Psoas muscle (tissue), 8 donors: ENCODE measurements around the gene ZDHHC19. TPM values are rescaled to one million over a fixed set of nuclear protein-coding genes. Genes with fewer than 3 reads are reported as not detected.
"Not testable (repeated sequence)": the region's sequence is repeated elsewhere in the genome, so short reads cannot be mapped to it uniquely, and the experiment has no call there.

Experiments used
- ATAC-seq, 4 donors: fragments of 200-7000 bp; cut with Tn5 transposase; one replicate each; pipeline ENCODE4 v1.9.1; 2020; ENCODE audit warnings: moderate library complexity in 3 of 4, mild to moderate bottlenecking in 2 of 4
- DNase-seq, 2 donors: peaks; one replicate each; pipeline ENCODE4 v3.0.0-alpha.2; 2020
- H3K27ac ChIP-seq: fragments of 200-600 bp; one replicate; pipeline ENCODE4 v1.8.0; 2022
- H3K27me3 ChIP-seq, 3 donors: fragments of 200-600 bp in 1 of 3; one replicate each; pipeline versions ENCODE4 v1.6.1 to v1.8.0; 2013 to 2022; ENCODE audit warnings: low read length in 2 of 3, mild to moderate bottlenecking in 2 of 3, moderate library complexity in 1 of 3; ENCODE audit not compliant: insufficient read depth in 3 of 3
- H3K36me3 ChIP-seq, 2 donors: fragments of 200-600 bp in 1 of 2; one replicate each; pipeline versions ENCODE4 v1.6.1 to v1.8.0; 2013 to 2022; ENCODE audit warnings: low read depth in 1 of 2, mild to moderate bottlenecking in 1 of 2, moderate library complexity in 1 of 2; ENCODE audit not compliant: insufficient read depth in 1 of 2
- H3K4me1 ChIP-seq: fragments of 200-600 bp; one replicate; pipeline ENCODE4 v1.8.0; 2022
- H3K4me3 ChIP-seq: fragments of 200-600 bp; one replicate; pipeline ENCODE4 v1.8.0; 2022; ENCODE audit warnings: mild to moderate bottlenecking
- H3K9me3 ChIP-seq: fragments of 200-600 bp; one replicate; pipeline ENCODE4 v1.8.0; 2022
- CTCF ChIP-seq: fragments of 200-600 bp; IDR thresholded peaks from one replicate; pipeline ENCODE4 v1.8.0; 2022; ENCODE audit warnings: antibody characterized with exemption
- WGBS, 3 donors: extraction: QIAGEN DNeasy Blood & Tissue Kit; methylation state at CpG; one replicate each; pipeline versions ENCODE4 v1.1.6 to v1.1.7; 2013; 5-methylcytosine and 5-hydroxymethylcytosine counted together
- intact Hi-C, 2 donors: fragments of 100-400 bp; cut with DNase I; formaldehyde crosslinking; loops; one replicate each; pipeline versions ENCODE4 v1.11.0 to v1.14.2; 2022
- polyA plus RNA-seq, 3 donors: library from polyadenylated mRNA; stranded (reverse); fragments of 200-250 nt; gene quantifications; one replicate each; pipeline ENCODE4 v1.2.3, GENCODE V29; 2013
- total RNA-seq, 4 donors: library from RNA; stranded (reverse); fragmentation: NEBNext Ultra II Directional in 2 of 4; extraction: Animal tissue kit (Norgen Biotek cat#: 25700) in 2 of 4; gene quantifications; one replicate each; pipeline versions ENCODE4 v1.2.1 to v1.2.4, GENCODE V29; 2021 to 2023
- donor health status: healthy with polysubstance abuse.
- donor health status: DM: no; HTN: no; CAD: no; lungs with moderate emphysema.
- donor health status: Bipolar disorder and iron deficiency.
- donor health status: healthy.
- donor health status: DM: yes; HTN: yes; CAD: no.
- donor health status: DM: no; HTN: no; CAD: no.
- donor health status: DM: no; HTN: no; CAD: no.
- donor health status: DM: yes; HTN: yes; CAD: no.

Gene ZDHHC19
- total and polyA plus RNA-seq, 7 donors, result 0.25 to 1.1 (median 0.38) TPM; not detected in 2

DNA sequence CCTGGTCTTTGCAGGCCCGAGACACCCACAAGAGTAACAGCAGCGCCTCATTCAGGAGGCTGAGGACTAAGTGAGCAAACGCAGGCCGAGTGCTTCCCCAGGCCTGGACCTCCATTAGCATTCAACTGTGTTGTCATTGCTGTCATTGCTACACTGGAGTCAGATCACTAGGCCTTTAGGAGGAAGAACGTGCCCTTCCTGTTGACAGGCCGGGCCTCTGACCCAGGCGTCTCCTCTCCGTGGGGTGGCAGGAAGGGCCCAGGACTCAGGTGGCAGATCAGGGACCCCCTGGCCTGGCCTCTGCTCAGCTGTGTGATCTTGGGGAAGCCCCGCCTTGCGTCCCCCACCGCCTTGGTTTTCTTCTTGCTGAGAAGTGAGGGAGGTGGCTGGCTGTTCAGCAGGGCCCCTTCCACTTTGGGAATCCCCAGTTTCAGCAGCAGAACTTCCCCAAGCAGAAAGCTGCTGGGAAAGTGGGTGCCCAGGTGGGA lies 19.1 kb downstream of the ZDHHC19 start:
- Histone ChIP-seq H3K9me3 (no peaks in the 10 kb centered on the region), H3K4me1 (peaks cover 13% of the 10 kb centered on the region), H3K36me3 (no peaks in the 10 kb centered on the region), H3K4me3 (no peak overlapping the region), H3K27me3 (no peaks in the 10 kb centered on the region), H3K27ac (peak overlapping the region; percentile 81)
- DNase-seq (peak in 1 of 2 donors; percentile 46), ATAC-seq (peak; percentile 5 to 31 (median 16))
- intact Hi-C loops, result no loop called here
- WGBS, 3 donors, result 67 to 73% (median 69%) methylated on average over 10 to 11 of the region's 11 CpGs
- no peak for TF ChIP-seq CTCF

DNA sequence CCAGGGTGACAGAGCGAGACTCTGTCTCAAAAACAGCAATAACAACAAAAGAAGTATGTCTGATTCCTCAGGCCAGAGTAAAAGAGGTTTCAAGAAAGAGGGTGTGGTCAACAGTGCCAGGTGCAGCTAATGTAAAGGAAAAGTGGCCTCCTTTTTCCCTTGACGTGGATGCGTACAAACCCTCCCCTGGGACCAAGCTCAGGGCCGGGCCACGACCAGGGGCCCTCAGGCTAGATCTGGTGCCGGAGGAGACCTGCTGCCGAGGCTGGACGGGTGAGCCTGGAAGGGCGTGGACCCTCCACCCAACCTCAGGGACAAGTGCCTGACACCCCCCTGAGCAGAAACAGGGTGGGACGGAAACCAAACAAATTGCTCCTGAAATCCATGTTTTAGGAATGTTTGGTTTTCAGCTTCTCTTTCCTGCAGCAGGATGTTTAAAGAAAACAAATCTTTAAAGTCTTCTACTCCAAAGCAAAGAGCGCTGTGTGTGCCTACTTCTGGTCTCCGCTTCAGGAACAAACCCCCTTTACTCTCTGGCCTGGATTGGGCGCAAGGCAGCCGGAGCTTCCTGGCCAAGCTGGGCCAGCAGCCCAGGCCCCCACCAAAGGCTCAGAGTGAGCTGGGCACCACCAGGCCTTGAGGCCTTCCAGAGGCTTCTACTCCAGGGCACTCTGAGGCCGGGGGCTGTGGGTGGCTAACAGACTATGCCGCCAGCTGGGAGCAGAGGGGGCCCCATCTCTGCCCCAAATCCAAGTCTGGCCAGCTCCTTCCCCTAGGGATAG lies 21.4 kb downstream of the ZDHHC19 start:
- Histone ChIP-seq H3K9me3 (no peaks in the 10 kb centered on the region), H3K27ac (no peak overlapping the region), H3K27me3 (no peaks in the 10 kb centered on the region), H3K36me3 (no peaks in the 10 kb centered on the region), H3K4me1 (peaks cover 18% of the 10 kb centered on the region), H3K4me3 (no peak overlapping the region)
- no peak for TF ChIP-seq CTCF
- 78 to 84% (median 82%) methylated on average over 14 to 16 of the region's 16 CpGs for WGBS, 3 donors
- ATAC-seq (no peak), DNase-seq (peak in 1 of 2 donors; percentile 37)
- intact Hi-C loops, result no loop called here

- H3K4me1 ChIP-seq, result peaks cover 7% of the 10 kb centered on the region
- peak overlapping the region; percentile 68 for H3K27ac ChIP-seq
- intact Hi-C loops, result no loop called here
- H3K27me3 ChIP-seq, result no peaks in the 10 kb centered on the region
- DNase-seq (peak in 1 of 2 donors; percentile 51), ATAC-seq (peak; percentile 54 to 76 (median 68))
- no peaks in the 10 kb centered on the region for H3K36me3 ChIP-seq
- TF ChIP-seq CTCF, result no peak
- whole genome bisulfite sequencing, 3 donors, result 26 to 32% (median 26%) methylated on average over 30 to 31 of the region's 31 CpGs
- peak overlapping the region; percentile 20 for H3K4me3 ChIP-seq
- H3K9me3 ChIP-seq, result no peaks in the 10 kb centered on the region
Observed at GRCh38 chr3:196186651-196187573, 24.3 kb downstream of the ZDHHC19 start.

DNA sequence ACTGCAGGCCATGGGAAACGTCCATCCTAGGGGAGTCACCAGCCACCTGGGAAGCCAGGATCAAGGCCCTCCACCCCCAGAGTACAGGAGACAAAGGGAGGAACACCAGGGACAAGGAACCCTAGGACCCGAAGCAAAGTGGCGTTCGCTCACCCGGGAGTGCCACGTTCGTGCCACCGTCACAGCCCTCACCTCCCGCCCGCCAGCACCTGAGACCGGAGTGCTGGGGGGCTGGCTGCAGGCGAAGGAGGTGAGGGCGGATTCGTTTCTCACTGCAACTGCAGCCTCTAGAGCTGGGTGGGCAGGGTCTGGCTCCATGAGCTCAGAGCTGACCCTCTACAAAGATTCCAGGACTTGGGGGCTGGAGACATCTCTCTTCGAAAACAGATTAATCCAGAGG lies 26.3 kb downstream of the ZDHHC19 start:
- Histone ChIP-seq H3K4me1 (peaks cover 9% of the 10 kb centered on the region), H3K4me3 (no peak overlapping the region), H3K27ac (no peak overlapping the region), H3K36me3 (no peaks in the 10 kb centered on the region), H3K27me3 (no peaks in the 10 kb centered on the region), H3K9me3 (no peaks in the 10 kb centered on the region)
- WGBS, 3 donors, result 95% methylated on average over 15 of the region's 15 CpGs
- no peak for TF ChIP-seq CTCF
- no peak for DNase-seq
- intact Hi-C loops, result no loop called here
- no peak for ATAC-seq

GRCh38 chr3:196184169-196184432 lies 27.1 kb downstream of the ZDHHC19 start:
- peaks cover 10% of the 10 kb centered on the region for H3K4me1 ChIP-seq
- H3K27me3 ChIP-seq, H3K4me3 ChIP-seq, H3K9me3 ChIP-seq, H3K27ac ChIP-seq, H3K36me3 ChIP-seq, DNase-seq, ATAC-seq, intact Hi-C loops: not testable (repeated sequence)
- 92 to 95% (median 94%) methylated on average over 4 of the region's 4 CpGs for WGBS, 3 donors
